A673 (cell line): ENCODE results near the gene ACP1.

ENCODE experiments used
- CTCF ChIP-seq: fragments of 300-800, 200-600 bp; sonication (generic); conservative IDR thresholded peaks from 2 replicates; pipeline ENCODE4 v1.5.1; 2017; ENCODE audit warnings: low read depth, mild to moderate bottlenecking, antibody characterized with exemption, low read length, moderate library complexity, mixed read lengths
- EZH2 ChIP-seq: fragments of 200-600 bp; sonication (generic); IDR thresholded peaks from 2 replicates; pipeline ENCODE4 v1.6.1; 2017; ENCODE audit warnings: borderline replicate concordance, low read depth, mild to moderate bottlenecking, mixed read lengths, antibody characterized with exemption, low read length; ENCODE audit not compliant: poor library complexity, severe bottlenecking

DNA sequence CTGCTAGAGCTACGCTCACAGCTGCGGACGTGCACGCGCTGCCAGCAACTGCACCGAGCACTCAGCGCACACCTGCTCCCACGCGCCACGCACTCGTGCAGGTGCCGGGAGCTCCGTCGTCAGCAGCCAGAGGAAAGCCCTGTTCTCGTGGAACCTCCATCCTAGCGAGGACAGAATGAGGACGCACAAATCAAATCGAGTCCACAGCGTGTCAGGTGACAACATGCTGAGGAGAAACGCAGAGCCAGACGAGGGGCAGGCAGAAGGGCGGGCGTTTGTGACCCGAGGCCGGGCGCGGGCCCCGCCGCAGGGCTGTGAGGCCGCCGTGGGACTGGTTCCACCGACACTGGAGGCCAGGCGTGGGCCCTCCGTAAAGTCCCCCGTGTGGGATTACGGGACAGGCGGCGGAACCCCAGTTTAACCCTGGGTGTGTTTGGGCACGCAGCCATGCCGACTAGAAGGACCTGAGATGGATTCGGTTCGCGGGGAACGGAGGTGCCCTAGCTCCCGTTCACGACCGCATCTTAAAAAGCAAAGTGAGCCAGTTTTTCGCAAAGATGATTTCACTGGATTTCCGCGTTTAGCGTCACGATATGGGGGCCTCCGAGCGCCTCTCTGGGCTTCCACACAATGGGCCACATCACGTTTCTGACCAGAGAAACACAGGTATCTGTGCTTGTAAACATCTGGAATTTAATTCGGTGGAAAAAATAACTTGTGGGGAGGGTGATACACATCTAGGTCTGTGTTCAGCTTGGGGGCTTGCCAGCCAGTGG lies 50.0 kb downstream of the ACP1 start:
- no peak for TF ChIP-seq CTCF
- TF ChIP-seq EZH2, result no peak
